SH-SY5Y (cell line): ENCODE measurements around the gene SCN4B.

Source experiments
- GATA2 ChIP-seq: IDR thresholded peaks from 2 replicates; pipeline ENCODE4 v1.6.1; 2011; ENCODE audit warnings: mild to moderate bottlenecking, low read depth, low read length
- GATA3 ChIP-seq: IDR thresholded peaks from 2 replicates; pipeline ENCODE4 v1.6.1; 2011; ENCODE audit warnings: low read depth, mild to moderate bottlenecking, low read length, moderate library complexity

DNA sequence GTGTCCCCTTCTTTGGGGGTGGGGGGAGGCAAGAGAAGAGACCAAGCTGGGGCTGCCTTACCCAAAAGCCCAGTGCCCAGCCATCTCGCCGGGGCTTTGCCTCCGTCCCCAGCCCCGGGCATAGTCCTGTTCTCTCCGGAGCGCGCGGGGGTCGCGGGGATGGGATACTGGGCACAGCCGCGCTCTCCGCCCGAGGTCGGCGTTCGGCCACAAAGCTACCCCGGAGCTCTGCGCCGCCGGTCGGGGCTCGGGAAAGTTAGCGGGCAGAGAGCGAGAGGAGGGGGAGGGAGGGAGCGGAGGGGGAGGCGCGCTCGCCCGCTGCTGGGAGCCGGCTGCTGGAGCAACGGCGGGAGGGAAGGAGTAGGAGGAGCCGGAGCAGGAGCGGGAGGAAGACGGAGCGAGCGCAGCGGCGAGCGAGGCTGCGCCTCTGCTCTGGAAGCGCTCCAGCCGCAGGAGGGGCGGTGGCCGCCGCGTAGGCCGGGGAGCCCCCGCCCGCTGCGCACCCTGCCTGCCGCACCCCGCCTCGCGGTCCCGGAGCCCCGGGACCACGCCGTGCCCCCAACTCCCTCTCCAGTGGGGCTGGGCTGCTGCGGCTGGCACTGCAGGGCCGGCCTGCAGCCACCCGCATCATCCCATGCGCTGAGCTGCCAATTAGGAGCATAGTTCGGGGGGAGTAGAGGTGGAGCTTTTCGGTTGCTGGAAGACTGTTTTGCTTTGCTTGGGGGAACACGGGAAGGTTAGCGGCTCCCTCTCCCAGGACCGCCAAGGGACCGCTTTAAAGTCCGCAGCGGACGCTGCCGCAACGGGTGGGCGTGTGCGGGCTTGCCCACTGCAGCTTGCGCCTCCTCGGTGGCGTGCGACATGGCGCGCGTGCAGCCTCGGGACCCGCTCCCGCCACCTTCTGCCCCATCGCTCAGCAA is at the start of gene SCN4B:
- TF ChIP-seq GATA2 (no peak), GATA3 (no peak)
